ENCODE results near the gene CTSW.

- TF ChIP-seq CTCF (IDR thresholded peaks at IDR 0.05 in 4 of 5, conservative IDR thresholded peaks at IDR 0.05 in 1 of 5) (no peak), POLR2A (IDR thresholded peaks at IDR 0.05) (no peak)
Observed at GRCh38 chr11:65849771-65850216, 29.8 kb upstream of the CTSW start.
